DMS53 (cell line): ENCODE measurements around the gene ZNF211.
A peak's percentile ranks its signal among the peaks of the same experiment; 100 is the strongest.

Experiments
- DNase-seq: peaks from one replicate; lab custom pipeline; 2025; lab: John Stamatoyannopoulos, UW

The ZNF211 gene

GRCh38 chr19:57656346-57656745, 23.4 kb downstream of the ZNF211 start:
- peak; percentile 15 for DNase-seq

- peak; percentile 82 for DNase-seq
Observed at GRCh38 chr19:57664269-57665127, 31.5 kb downstream of the ZNF211 start.

- DNase-seq: peak; percentile 61
Observed at GRCh38 chr19:57665261-57665806, 32.4 kb downstream of the ZNF211 start.

GRCh38 chr19:57667228-57667627, 34.3 kb downstream of the ZNF211 start:
- no peak for DNase-seq

- DNase-seq: no peak
Observed at GRCh38 chr19:57668635-57669034, 35.7 kb downstream of the ZNF211 start, which contains the start of gene ZSCAN4. Gene ZSCAN4 (plus strand): TSS chr19:57668935. CDS start chr19:57676146, 7,211 bp downstream.

GRCh38 chr19:57671124-57671895, 38.3 kb downstream of the ZNF211 start:
- DNase-seq: no peak

- DNase-seq: no peak
Observed at GRCh38 chr19:57672466-57672865, 39.5 kb downstream of the ZNF211 start.

- no peak for DNase-seq
Observed at GRCh38 chr19:57675881-57676280, 42.9 kb downstream of the ZNF211 start.

- peak; percentile 30 for DNase-seq
Observed at GRCh38 chr19:57682226-57682766, 49.3 kb downstream of the ZNF211 start.

- no peak for DNase-seq
Observed at GRCh38 chr19:57686727-57687126, 53.8 kb downstream of the ZNF211 start.

GRCh38 chr19:57687363-57688010, 54.5 kb downstream of the ZNF211 start:
- DNase-seq: no peak

- peak; percentile 28 for DNase-seq
Observed at GRCh38 chr19:57688011-57688763, 55.2 kb downstream of the ZNF211 start.

- DNase-seq: no peak
Observed at GRCh38 chr19:57689750-57690149, 56.8 kb downstream of the ZNF211 start.
